GM12872 (cell line): ENCODE measurements around the gene FOXP3.

ENCODE experiments used
- CTCF ChIP-seq: IDR thresholded peaks from 3 replicates; pipeline ENCODE4 v1.5.1; 2011; ENCODE audit warnings: low read depth, mild to moderate bottlenecking, low read length, moderate library complexity; ENCODE audit not compliant: insufficient read depth

The FOXP3 gene

GRCh38 chrX:49247346-49247745 lies 17.2 kb downstream of the FOXP3 start:
- TF ChIP-seq CTCF = no peak

- TF ChIP-seq CTCF = no peak
Measured at GRCh38 chrX:49246541-49246940, 18.0 kb downstream of the FOXP3 start.

- no peak for TF ChIP-seq CTCF
Measured at GRCh38 chrX:49244207-49244606, 20.3 kb downstream of the FOXP3 start.

GRCh38 chrX:49243166-49243565 lies 21.3 kb downstream of the FOXP3 start:
- no peak for TF ChIP-seq CTCF

- TF ChIP-seq CTCF = no peak
Measured at GRCh38 chrX:49242545-49243066, 21.9 kb downstream of the FOXP3 start.

GRCh38 chrX:49238735-49239134 lies 25.8 kb downstream of the FOXP3 start:
- TF ChIP-seq CTCF = no peak

- no peak for TF ChIP-seq CTCF
Measured at GRCh38 chrX:49237060-49237459, 27.4 kb downstream of the FOXP3 start.

- no peak for TF ChIP-seq CTCF
Measured at GRCh38 chrX:49233887-49234555, 30.5 kb downstream of the FOXP3 start.
